WTC11 (cell line): ENCODE measurements around the gene AREL1. TPM values are rescaled to one million over a fixed set of nuclear protein-coding genes. Genes with fewer than 3 reads are reported as not detected.

Experiments
- ATAC-seq: fragments of 200-7000 bp; cut with Tn5 transposase; 2 replicates; pipeline ENCODE4 v1.10.0; 2021; ENCODE audit warnings: mild to moderate bottlenecking, moderate library complexity
- CTCF ChIA-PET: fragments of 300-600 bp; sonication (Branson Sonifier 250); formaldehyde crosslinking; loops from one replicate; lab custom pipeline; 2021; ENCODE audit warnings: antibody characterized with exemption; lab: Charles Lee
- POLR2A ChIA-PET: fragments of 350-600 bp; sonication (Branson Sonifier 250); formaldehyde crosslinking; loops from one replicate; lab custom pipeline; 2021; ENCODE audit warnings: antibody characterized with exemption; lab: Charles Lee
- DNase-seq: peaks from one replicate; pipeline ENCODE4 v3.0.0; 2021; ENCODE audit warnings: low spot score
- H3K27ac Mint-ChIP-seq: 2 replicates; pipeline ENCODE4 v1.8.0; 2021; ENCODE audit warnings: mixed read lengths
- H3K27me3 Mint-ChIP-seq: 2 replicates; pipeline ENCODE4 v1.8.0; 2021; ENCODE audit warnings: low read depth, mild to moderate bottlenecking, moderate library complexity, mixed read lengths
- H3K36me3 Mint-ChIP-seq: 2 replicates; pipeline ENCODE4 v1.8.0; 2021; ENCODE audit warnings: mixed read lengths
- H3K4me1 Mint-ChIP-seq: 2 replicates; pipeline ENCODE4 v1.8.0; 2022; ENCODE audit warnings: mixed read lengths
- H3K4me3 Mint-ChIP-seq: 2 replicates; pipeline ENCODE4 v1.8.0; 2021; ENCODE audit warnings: mild to moderate bottlenecking, moderate library complexity, mixed read lengths
- H3K9me3 Mint-ChIP-seq: 2 replicates; pipeline ENCODE4 v1.8.0; 2021; ENCODE audit warnings: mixed read lengths
- FOXJ3 ChIP-seq: sonication (generic); formaldehyde crosslinking; IDR thresholded peaks from 2 replicates; pipeline ENCODE4 v1.9.0; 2021; ENCODE audit warnings: missing genetic modification reagents, mild to moderate bottlenecking, borderline replicate concordance
- FOXK1 ChIP-seq: sonication (generic); formaldehyde crosslinking; IDR thresholded peaks from 2 replicates; pipeline ENCODE4 v1.8.0; 2022; ENCODE audit warnings: mild to moderate bottlenecking, moderate library complexity, missing genetic modification reagents
- MXD4 ChIP-seq: fragments of 250-450 bp; sonication (Bioruptor Pico); IDR thresholded peaks from 2 replicates; pipeline ENCODE4 v1.8.0; 2021; ENCODE audit warnings: mild to moderate bottlenecking, moderate library complexity, borderline replicate concordance
- NFATC4 ChIP-seq: fragments of 250-450 bp; sonication (Bioruptor Pico); IDR thresholded peaks from 2 replicates; pipeline ENCODE4 v1.9.0; 2021; ENCODE audit warnings: mild to moderate bottlenecking
- RORB ChIP-seq: fragments of 250-450 bp; sonication (Bioruptor Pico); IDR thresholded peaks from 2 replicates; pipeline ENCODE4 v1.9.0; 2021; ENCODE audit warnings: mild to moderate bottlenecking
- TP53 ChIP-seq: sonication (generic); formaldehyde crosslinking; IDR thresholded peaks from 2 replicates; pipeline ENCODE4 v1.8.1; 2023; ENCODE audit warnings: mild to moderate bottlenecking, missing genetic modification reagents
- ZBTB21 ChIP-seq: sonication (generic); formaldehyde crosslinking; IDR thresholded peaks from 2 replicates; pipeline ENCODE4 v1.8.1; 2023; ENCODE audit warnings: mild to moderate bottlenecking, missing genetic modification reagents, borderline replicate concordance
- total RNA-seq: library from RNA; stranded (reverse); gene quantifications from 3 replicates; pipeline ENCODE4 v1.2.3, GENCODE V29; 2021
- TF ChIP-seq, protein P1 (sequence below): sonication (generic); formaldehyde crosslinking; IDR thresholded peaks from 2 replicates; pipeline ENCODE4 v1.8.0; 2022; ENCODE audit warnings: missing genetic modification reagents
- TF ChIP-seq, protein P2 (sequence below): sonication (generic); formaldehyde crosslinking; IDR thresholded peaks from 2 replicates; pipeline ENCODE4 v1.8.1; 2022; ENCODE audit warnings: missing genetic modification reagents, borderline replicate concordance
- TF ChIP-seq, protein P3 (sequence below): sonication (generic); formaldehyde crosslinking; IDR thresholded peaks from 2 replicates; pipeline ENCODE4 v1.8.1; 2022; ENCODE audit warnings: low read depth, missing genetic modification reagents, borderline replicate concordance
- TF ChIP-seq, protein P4 (sequence below): sonication (generic); formaldehyde crosslinking; IDR thresholded peaks from 2 replicates; pipeline ENCODE4 v1.8.1; 2023; ENCODE audit warnings: mild to moderate bottlenecking, missing genetic modification reagents, borderline replicate concordance
- TF ChIP-seq, protein P5 (sequence below): sonication (generic); formaldehyde crosslinking; IDR thresholded peaks from 2 replicates; pipeline ENCODE4 v1.8.1; 2022; ENCODE audit warnings: low read depth, mild to moderate bottlenecking, moderate library complexity, missing genetic modification reagents, borderline replicate concordance
- TF ChIP-seq, protein P6 (sequence below): fragments of 250-450 bp; sonication (Bioruptor Pico); IDR thresholded peaks from 2 replicates; pipeline ENCODE4 v1.9.0; 2021; ENCODE audit warnings: mild to moderate bottlenecking

Gene AREL1
- total RNA-seq, 1 experiment from 2014 or later: 37.0 TPM

DNA sequence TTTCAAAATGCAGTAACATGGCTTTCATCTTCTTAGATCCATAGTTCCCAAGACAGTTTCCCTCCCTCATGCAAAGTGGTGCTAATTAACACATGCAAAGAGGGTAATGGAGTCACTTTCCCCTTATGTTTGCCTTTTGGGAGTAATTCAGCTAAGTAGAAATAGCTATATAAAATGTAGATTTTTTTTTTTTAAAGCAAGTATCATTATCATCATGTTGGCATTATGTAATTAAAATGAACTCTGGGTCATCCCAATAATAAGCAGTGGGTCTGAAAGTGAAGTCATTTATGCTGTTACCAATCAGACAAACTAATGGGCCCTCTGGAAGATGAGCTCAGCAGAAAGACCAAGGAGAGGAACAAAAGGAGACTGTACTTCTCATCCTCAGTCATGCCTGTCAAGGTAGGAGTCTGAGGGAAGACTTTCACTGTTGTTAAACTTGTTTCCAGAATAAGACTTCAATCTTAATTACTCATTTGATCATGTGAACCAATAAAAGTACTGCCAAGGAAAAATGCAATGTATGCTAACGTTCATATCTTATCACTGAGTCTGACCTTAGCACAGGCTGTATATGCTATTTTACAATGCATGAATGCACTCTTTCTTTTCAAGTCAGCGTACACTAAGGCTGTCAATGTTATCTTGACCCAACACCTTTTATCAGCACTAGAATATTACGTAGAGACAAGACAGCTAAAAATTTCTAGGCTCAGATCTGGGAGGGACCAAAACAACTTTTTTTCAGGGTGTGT lies 26.8 kb downstream of the AREL1 start:
- Mint-ChIP-seq H3K27ac (peak overlapping the region; percentile 29; the same call in 1 of the 2 replicates), H3K36me3 (peaks cover 38% of the 10 kb centered on the region), H3K27me3 (no peaks in the 10 kb centered on the region), H3K4me3 (no peak overlapping the region), H3K9me3 (no peaks in the 10 kb centered on the region), H3K4me1 (peaks cover 16% of the 10 kb centered on the region)
- POLR2A ChIA-PET: interaction anchor here (0.7 kb wide), 2 partner anchors 91 to 558 kb away, joined by 3 read pairs; no protein-coding TSS in a partner anchor
- no peak for DNase-seq
- TF ChIP-seq, protein P1, sequence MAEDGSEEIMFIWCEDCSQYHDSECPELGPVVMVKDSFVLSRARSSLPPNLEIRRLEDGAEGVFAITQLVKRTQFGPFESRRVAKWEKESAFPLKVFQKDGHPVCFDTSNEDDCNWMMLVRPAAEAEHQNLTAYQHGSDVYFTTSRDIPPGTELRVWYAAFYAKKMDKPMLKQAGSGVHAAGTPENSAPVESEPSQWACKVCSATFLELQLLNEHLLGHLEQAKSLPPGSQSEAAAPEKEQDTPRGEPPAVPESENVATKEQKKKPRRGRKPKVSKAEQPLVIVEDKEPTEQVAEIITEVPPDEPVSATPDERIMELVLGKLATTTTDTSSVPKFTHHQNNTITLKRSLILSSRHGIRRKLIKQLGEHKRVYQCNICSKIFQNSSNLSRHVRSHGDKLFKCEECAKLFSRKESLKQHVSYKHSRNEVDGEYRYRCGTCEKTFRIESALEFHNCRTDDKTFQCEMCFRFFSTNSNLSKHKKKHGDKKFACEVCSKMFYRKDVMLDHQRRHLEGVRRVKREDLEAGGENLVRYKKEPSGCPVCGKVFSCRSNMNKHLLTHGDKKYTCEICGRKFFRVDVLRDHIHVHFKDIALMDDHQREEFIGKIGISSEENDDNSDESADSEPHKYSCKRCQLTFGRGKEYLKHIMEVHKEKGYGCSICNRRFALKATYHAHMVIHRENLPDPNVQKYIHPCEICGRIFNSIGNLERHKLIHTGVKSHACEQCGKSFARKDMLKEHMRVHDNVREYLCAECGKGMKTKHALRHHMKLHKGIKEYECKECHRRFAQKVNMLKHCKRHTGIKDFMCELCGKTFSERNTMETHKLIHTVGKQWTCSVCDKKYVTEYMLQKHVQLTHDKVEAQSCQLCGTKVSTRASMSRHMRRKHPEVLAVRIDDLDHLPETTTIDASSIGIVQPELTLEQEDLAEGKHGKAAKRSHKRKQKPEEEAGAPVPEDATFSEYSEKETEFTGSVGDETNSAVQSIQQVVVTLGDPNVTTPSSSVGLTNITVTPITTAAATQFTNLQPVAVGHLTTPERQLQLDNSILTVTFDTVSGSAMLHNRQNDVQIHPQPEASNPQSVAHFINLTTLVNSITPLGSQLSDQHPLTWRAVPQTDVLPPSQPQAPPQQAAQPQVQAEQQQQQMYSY (CRISPR knock-in tag): no peak
- TF ChIP-seq, protein P2, sequence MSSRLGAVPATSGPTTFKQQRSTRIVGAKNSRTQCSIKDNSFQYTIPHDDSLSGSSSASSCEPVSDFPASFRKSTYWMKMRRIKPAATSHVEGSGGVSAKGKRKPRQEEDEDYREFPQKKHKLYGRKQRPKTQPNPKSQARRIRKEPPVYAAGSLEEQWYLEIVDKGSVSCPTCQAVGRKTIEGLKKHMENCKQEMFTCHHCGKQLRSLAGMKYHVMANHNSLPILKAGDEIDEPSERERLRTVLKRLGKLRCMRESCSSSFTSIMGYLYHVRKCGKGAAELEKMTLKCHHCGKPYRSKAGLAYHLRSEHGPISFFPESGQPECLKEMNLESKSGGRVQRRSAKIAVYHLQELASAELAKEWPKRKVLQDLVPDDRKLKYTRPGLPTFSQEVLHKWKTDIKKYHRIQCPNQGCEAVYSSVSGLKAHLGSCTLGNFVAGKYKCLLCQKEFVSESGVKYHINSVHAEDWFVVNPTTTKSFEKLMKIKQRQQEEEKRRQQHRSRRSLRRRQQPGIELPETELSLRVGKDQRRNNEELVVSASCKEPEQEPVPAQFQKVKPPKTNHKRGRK: no peak
- TF ChIP-seq, protein P3, sequence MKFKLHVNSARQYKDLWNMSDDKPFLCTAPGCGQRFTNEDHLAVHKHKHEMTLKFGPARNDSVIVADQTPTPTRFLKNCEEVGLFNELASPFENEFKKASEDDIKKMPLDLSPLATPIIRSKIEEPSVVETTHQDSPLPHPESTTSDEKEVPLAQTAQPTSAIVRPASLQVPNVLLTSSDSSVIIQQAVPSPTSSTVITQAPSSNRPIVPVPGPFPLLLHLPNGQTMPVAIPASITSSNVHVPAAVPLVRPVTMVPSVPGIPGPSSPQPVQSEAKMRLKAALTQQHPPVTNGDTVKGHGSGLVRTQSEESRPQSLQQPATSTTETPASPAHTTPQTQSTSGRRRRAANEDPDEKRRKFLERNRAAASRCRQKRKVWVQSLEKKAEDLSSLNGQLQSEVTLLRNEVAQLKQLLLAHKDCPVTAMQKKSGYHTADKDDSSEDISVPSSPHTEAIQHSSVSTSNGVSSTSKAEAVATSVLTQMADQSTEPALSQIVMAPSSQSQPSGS (CRISPR knock-in tag): no peak
- TF ChIP-seq, protein P4, sequence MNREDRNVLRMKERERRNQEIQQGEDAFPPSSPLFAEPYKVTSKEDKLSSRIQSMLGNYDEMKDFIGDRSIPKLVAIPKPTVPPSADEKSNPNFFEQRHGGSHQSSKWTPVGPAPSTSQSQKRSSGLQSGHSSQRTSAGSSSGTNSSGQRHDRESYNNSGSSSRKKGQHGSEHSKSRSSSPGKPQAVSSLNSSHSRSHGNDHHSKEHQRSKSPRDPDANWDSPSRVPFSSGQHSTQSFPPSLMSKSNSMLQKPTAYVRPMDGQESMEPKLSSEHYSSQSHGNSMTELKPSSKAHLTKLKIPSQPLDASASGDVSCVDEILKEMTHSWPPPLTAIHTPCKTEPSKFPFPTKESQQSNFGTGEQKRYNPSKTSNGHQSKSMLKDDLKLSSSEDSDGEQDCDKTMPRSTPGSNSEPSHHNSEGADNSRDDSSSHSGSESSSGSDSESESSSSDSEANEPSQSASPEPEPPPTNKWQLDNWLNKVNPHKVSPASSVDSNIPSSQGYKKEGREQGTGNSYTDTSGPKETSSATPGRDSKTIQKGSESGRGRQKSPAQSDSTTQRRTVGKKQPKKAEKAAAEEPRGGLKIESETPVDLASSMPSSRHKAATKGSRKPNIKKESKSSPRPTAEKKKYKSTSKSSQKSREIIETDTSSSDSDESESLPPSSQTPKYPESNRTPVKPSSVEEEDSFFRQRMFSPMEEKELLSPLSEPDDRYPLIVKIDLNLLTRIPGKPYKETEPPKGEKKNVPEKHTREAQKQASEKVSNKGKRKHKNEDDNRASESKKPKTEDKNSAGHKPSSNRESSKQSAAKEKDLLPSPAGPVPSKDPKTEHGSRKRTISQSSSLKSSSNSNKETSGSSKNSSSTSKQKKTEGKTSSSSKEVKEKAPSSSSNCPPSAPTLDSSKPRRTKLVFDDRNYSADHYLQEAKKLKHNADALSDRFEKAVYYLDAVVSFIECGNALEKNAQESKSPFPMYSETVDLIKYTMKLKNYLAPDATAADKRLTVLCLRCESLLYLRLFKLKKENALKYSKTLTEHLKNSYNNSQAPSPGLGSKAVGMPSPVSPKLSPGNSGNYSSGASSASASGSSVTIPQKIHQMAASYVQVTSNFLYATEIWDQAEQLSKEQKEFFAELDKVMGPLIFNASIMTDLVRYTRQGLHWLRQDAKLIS: no peak
- CTCF ChIA-PET: interaction anchor here (0.5 to 1.7 kb wide), 6 partner anchors 77 to 395 kb away, joined by 3 to 5 read pairs (median 3); no protein-coding TSS in a partner anchor
- ATAC-seq: no peak

DNA sequence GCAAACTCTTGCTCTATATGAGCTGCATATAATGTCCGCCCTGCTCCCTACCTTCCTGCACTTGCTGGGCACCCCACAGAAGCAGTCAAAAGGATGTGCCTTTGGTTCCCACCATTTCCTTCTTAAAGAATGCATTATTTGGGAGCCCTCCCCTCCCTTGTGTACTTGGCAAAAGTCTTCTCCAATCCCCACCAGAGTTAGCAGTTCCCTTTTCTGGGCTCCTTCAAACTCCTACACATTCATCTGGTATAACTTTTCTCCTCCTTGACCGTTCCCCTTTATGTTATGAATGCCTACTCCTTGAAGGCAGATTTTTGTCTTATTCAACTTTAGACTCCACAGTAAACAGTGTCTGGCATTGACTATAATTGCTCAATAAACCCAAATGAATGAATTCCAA lies 27.8 kb downstream of the AREL1 start:
- DNase-seq: no peak
- ChIA-PET CTCF (interaction anchor here (0.5 to 1.7 kb wide), 3 partner anchors 119 to 1025 kb away, joined by 3 to 5 read pairs (median 3); no protein-coding TSS in a partner anchor), POLR2A (no interaction called here)
- Mint-ChIP-seq H3K9me3 (no peaks in the 10 kb centered on the region), H3K27ac (no peak overlapping the region), H3K4me3 (no peak overlapping the region), H3K36me3 (peaks cover 29% of the 10 kb centered on the region), H3K4me1 (peaks cover 16% of the 10 kb centered on the region), H3K27me3 (no peaks in the 10 kb centered on the region)
- no peak for TF ChIP-seq TP53 (CRISPR knock-in tag)
- ATAC-seq: no peak

DNA sequence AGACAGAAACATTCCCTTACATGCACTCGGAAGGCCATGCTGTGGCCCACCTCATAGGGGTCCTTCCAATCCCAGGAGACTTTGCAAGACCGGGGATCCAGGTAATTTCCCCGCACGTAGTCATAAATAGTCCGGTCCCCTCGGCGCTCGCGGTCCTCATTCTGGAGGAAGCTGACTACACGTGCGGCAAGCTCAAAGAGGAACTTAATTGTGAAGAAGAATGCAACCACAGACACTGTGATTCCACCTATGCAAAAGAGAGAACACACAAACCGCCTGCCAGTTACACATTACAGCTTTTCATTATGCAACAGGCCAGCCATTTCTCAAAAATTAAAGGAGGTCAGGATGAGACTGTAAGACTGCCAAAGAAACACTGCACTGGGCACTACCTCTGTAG lies 28.4 kb downstream of the AREL1 start:
- ATAC-seq (no peak), DNase-seq (no peak)
- H3K4me3 Mint-ChIP-seq: no peak overlapping the region
- peak overlapping the region; percentile 71 for H3K27ac Mint-ChIP-seq
- POLR2A ChIA-PET: no interaction called here
- CTCF ChIA-PET: no interaction called here
- no peaks in the 10 kb centered on the region for H3K27me3 Mint-ChIP-seq
- H3K36me3 Mint-ChIP-seq: peaks cover 29% of the 10 kb centered on the region
- H3K9me3 Mint-ChIP-seq: no peaks in the 10 kb centered on the region
- peaks cover 16% of the 10 kb centered on the region for H3K4me1 Mint-ChIP-seq
- TF ChIP-seq FOXK1 (CRISPR knock-in tag) (no peak), NFATC4 (no peak), RORB (CRISPR knock-in tag) (no peak), ZBTB21 (CRISPR knock-in tag) (no peak), MXD4 (no peak), FOXJ3 (no peak)
- TF ChIP-seq, protein P5, sequence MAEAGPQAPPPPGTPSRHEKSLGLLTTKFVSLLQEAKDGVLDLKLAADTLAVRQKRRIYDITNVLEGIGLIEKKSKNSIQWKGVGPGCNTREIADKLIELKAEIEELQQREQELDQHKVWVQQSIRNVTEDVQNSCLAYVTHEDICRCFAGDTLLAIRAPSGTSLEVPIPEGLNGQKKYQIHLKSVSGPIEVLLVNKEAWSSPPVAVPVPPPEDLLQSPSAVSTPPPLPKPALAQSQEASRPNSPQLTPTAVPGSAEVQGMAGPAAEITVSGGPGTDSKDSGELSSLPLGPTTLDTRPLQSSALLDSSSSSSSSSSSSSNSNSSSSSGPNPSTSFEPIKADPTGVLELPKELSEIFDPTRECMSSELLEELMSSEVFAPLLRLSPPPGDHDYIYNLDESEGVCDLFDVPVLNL (CRISPR knock-in tag): no peak
- TF ChIP-seq, protein P6, sequence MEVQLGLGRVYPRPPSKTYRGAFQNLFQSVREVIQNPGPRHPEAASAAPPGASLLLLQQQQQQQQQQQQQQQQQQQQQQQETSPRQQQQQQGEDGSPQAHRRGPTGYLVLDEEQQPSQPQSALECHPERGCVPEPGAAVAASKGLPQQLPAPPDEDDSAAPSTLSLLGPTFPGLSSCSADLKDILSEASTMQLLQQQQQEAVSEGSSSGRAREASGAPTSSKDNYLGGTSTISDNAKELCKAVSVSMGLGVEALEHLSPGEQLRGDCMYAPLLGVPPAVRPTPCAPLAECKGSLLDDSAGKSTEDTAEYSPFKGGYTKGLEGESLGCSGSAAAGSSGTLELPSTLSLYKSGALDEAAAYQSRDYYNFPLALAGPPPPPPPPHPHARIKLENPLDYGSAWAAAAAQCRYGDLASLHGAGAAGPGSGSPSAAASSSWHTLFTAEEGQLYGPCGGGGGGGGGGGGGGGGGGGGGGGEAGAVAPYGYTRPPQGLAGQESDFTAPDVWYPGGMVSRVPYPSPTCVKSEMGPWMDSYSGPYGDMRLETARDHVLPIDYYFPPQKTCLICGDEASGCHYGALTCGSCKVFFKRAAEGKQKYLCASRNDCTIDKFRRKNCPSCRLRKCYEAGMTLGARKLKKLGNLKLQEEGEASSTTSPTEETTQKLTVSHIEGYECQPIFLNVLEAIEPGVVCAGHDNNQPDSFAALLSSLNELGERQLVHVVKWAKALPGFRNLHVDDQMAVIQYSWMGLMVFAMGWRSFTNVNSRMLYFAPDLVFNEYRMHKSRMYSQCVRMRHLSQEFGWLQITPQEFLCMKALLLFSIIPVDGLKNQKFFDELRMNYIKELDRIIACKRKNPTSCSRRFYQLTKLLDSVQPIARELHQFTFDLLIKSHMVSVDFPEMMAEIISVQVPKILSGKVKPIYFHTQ (CRISPR knock-in tag): no peak
